GM18526 (cell line): ENCODE measurements around the gene ARHGEF17.

ENCODE experiments used
- POLR2A ChIP-seq: IDR thresholded peaks from 3 replicates; pipeline ENCODE4 v1.6.1; 2011; ENCODE audit not compliant: insufficient read length; ENCODE audit errors: extremely low read depth

The ARHGEF17 gene

GRCh38 chr11:73297231-73297590, 10.9 kb upstream of the ARHGEF17 start:
- no peak for TF ChIP-seq POLR2A

DNA sequence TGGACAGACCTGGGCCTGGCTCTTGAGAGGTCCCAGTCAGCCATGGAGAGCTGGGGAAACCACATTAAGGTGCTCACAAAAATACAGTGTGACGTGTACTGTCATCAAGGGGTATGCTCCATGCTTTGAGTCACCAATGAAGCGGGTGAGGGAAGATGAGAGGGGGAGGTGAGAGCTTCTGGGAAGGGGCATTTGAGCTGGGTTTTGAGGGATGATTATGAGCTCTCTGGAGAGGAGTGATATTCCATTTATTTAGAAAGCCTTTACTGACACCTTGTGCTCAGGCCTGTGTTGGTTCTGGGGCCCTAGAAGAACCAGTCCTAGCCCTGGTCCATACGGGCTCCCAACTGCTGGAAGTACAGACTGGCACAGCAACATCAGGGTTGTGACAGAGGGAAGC, 10.4 kb upstream of the ARHGEF17 start:
- TF ChIP-seq POLR2A, result no peak

- TF ChIP-seq POLR2A, result no peak
Measured at GRCh38 chr11:73298233-73298632, 9.8 kb upstream of the ARHGEF17 start.

DNA sequence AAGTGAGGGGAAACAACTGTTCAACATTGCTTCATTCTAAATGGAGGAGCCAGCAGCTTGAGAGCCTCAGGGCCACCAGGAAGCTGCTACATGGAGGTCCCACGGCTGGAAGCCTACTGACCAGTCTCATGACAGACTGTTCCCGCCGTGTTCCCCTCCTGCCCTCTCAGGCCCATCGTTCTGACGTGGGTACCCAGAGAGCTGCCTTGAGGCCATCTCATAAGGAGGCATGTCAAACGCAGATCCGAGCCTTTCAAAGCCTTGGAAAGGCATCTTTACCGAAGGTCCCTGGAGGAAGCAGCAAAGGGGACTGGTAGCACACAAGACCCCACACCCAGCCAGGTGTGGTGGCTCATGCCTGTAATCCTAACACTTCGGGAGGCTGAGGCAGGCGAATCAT, 8.3 kb upstream of the ARHGEF17 start:
- no peak for TF ChIP-seq POLR2A

GRCh38 chr11:73306069-73306841, 1.8 kb upstream of the ARHGEF17 start:
- no peak for TF ChIP-seq POLR2A

GRCh38 chr11:73306977-73307322, 1.1 kb upstream of the ARHGEF17 start:
- TF ChIP-seq POLR2A, result no peak

GRCh38 chr11:73307323-73308002, 613 bp upstream of the ARHGEF17 start:
- TF ChIP-seq POLR2A, result peak; percentile 66

- no peak for TF ChIP-seq POLR2A
Measured at GRCh38 chr11:73308961-73309919, 1.2 kb downstream of the ARHGEF17 start.

DNA sequence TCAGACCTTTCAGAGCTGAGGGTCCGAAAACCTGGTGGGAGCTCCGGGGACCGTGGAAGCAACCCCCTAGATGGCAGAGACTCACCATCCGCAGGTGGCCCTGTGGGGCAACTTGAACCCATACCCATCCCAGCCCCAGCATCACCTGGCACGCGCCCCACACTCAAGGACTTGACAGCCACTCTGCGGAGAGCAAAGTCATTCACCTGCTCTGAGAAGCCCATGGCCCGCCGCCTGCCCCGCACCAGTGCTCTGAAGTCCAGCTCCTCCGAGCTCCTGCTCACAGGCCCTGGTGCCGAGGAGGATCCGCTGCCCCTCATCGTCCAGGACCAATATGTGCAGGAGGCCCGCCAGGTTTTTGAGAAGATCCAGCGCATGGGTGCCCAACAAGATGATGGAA, 2.0 kb downstream of the ARHGEF17 start:
- TF ChIP-seq POLR2A, result no peak

DNA sequence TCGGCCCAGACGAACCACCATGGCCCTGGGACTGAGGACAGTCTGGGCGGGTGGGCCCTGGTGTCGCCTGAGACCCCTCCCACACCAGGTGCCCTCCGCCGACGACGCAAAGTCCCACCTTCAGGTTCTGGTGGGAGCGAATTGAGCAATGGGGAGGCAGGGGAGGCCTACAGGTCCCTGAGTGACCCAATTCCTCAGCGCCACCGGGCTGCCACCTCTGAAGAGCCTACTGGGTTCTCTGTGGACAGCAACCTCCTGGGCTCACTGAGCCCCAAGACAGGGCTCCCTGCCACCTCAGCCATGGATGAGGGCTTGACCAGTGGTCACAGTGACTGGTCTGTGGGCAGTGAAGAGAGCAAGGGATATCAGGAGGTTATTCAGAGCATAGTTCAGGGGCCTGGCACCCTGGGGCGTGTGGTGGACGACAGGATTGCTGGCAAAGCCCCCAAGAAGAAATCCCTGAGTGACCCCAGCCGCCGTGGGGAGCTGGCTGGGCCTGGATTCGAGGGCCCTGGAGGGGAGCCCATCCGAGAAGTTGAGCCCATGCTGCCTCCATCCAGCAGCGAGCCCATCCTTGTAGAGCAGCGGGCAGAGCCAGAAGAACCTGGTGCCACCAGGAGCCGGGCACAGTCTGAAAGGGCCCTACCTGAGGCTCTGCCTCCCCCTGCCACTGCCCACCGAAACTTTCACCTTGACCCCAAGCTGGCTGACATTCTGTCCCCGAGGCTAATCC, 2.8 kb downstream of the ARHGEF17 start:
- TF ChIP-seq POLR2A, result no peak

DNA sequence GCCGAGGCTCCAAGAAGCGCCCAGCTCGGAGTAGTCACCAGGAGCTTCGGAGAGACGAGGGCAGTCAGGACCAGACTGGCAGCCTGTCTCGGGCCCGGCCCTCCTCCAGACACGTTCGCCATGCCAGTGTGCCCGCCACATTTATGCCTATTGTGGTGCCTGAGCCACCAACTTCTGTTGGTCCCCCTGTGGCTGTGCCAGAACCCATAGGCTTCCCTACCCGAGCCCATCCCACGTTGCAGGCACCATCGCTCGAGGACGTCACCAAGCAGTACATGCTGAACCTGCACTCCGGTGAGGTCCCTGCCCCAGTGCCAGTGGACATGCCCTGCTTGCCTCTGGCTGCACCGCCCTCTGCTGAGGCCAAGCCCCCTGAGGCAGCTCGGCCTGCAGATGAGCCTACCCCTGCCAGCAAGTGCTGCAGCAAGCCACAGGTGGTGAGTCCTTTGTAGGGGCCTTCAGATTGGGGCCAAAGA, 3.4 kb downstream of the ARHGEF17 start:
- TF ChIP-seq POLR2A, result no peak

- no peak for TF ChIP-seq POLR2A
Measured at GRCh38 chr11:73312036-73312435, 4.0 kb downstream of the ARHGEF17 start.

- TF ChIP-seq POLR2A, result no peak
Measured at GRCh38 chr11:73312851-73313327, 4.8 kb downstream of the ARHGEF17 start.

DNA sequence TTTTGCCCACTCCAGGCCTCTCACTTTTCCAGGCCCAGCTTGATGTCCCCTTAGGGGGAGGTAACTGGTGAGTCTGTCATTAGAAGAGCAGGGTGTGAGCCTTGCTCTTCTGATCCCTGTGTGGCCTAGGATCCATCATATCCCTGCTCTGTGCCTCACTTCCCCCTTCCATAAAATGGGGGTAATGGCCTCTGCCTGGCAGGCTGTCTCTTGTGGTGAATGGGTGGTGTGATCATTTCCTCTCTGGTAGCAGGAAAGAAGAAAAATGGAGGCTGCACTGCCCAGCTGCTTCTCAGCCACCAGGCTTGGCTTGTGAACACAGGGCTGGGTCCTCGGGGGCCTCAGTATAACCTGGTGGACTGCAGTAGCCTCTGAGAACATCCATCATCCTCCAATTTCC, 5.6 kb downstream of the ARHGEF17 start:
- TF ChIP-seq POLR2A, result no peak

GRCh38 chr11:73314117-73314961, 6.3 kb downstream of the ARHGEF17 start:
- TF ChIP-seq POLR2A, result no peak
